Measurements from ENCODE around the gene LSAMP. TPM values are rescaled to one million over a fixed set of nuclear protein-coding genes. Genes with fewer than 3 reads are reported as not detected.

The LSAMP gene
- total RNA-seq, 1 experiment from 2014 or later, result 5.7 TPM

DNA sequence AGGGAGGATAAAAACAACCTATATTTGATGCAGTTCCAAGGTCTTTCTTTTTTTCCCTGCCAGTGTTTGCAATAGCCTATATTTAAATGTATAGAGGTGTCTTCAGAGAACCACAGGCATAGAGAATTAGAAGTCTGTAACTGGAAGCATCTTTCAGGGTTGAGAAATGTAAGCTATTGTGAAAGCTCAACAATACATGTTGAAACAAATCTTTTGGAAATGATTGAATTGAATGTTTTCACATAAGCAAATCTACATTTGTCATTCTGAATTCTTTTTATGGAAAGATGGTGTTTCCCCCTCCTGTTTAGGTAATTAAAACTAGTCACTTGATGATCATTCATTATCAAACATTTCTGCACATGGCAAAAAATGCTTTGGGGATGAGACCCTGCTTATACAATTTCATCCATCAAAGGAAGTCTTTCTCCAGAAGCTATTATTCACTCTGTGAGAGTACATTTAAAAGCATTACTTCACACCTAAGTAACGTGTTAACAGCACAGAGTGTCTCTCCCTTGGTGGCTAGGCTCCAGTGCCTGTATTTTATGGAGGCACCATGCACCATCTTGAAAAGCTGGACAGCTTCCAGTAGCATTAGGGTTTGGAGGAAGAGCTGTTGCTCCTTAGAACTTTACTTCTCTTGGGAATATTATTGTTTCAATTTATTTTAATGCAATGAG, 406.2 kb downstream of the LSAMP start (continued):
- TF ChIP-seq ATF2 (CRISPR knock-in tag; IDR thresholded peaks at IDR 0.05; ENCODE audit: borderline replicate concordance, low read depth), result no peak

DNA sequence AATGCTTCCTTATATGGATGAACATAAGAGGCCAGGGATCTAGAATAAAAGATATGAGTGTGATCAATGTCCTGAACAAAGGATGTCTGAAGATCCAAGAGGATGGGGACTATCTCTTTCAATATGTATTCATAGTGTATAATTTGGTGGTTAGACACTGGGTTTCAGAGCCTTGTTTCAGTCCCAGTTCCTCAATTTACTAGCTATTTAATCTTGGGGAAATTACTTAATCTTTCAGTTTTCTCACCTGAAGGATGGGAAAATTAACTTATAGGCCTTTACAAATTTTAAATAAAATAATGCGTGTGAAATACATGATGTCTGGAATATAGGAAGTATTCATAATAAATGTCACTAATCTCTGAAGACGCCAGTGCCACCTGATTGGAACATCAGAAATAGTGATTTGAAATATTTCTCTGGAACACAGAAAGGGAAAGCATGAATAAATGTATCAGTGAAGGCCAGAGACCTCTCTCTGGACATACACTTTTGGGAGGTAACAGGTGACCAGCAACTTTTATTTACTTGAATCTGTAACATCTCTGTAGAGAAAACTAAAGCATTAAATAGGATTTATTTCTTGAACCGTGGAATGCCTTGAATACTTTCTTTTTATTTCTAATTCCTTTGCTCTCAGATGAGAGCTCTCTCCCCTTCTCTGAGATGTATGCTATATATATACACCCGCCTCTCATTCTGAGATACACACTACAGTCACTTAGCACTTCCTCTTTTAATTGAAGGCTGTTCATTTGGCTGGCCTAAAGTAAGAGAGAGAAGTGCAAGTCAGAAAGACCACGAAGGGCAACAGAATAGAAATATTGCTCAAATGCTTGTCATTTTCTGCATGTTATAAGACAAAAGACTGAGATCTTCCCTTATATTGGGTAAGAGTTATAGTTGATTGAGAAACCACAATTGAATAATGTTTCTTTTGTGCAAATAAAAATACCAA, 407.1 kb downstream of the LSAMP start:
- TF ChIP-seq NFYB (CRISPR knock-in tag; conservative IDR thresholded peaks at IDR 0.05; ENCODE audit: low read depth) (no peak), SMAD3 (CRISPR knock-in tag; IDR thresholded peaks at IDR 0.05; ENCODE audit: borderline replicate concordance) (no peak), SOX15 (CRISPR knock-in tag; IDR thresholded peaks at IDR 0.05) (no peak), NR2C2 (CRISPR knock-in tag; IDR thresholded peaks at IDR 0.05) (no peak)
- TF ChIP-seq, protein P1, sequence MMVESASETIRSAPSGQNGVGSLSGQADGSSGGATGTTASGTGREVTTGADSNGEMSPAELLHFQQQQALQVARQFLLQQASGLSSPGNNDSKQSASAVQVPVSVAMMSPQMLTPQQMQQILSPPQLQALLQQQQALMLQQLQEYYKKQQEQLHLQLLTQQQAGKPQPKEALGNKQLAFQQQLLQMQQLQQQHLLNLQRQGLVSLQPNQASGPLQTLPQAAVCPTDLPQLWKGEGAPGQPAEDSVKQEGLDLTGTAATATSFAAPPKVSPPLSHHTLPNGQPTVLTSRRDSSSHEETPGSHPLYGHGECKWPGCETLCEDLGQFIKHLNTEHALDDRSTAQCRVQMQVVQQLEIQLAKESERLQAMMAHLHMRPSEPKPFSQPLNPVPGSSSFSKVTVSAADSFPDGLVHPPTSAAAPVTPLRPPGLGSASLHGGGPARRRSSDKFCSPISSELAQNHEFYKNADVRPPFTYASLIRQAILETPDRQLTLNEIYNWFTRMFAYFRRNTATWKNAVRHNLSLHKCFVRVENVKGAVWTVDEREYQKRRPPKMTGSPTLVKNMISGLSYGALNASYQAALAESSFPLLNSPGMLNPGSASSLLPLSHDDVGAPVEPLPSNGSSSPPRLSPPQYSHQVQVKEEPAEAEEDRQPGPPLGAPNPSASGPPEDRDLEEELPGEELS (CRISPR knock-in tag; IDR thresholded peaks at IDR 0.05), result no peak
- TF ChIP-seq, protein P2, sequence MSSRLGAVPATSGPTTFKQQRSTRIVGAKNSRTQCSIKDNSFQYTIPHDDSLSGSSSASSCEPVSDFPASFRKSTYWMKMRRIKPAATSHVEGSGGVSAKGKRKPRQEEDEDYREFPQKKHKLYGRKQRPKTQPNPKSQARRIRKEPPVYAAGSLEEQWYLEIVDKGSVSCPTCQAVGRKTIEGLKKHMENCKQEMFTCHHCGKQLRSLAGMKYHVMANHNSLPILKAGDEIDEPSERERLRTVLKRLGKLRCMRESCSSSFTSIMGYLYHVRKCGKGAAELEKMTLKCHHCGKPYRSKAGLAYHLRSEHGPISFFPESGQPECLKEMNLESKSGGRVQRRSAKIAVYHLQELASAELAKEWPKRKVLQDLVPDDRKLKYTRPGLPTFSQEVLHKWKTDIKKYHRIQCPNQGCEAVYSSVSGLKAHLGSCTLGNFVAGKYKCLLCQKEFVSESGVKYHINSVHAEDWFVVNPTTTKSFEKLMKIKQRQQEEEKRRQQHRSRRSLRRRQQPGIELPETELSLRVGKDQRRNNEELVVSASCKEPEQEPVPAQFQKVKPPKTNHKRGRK (CRISPR knock-in tag; IDR thresholded peaks at IDR 0.05; ENCODE audit: borderline replicate concordance), result no peak
- ChIA-PET CTCF (no interaction called here), POLR2A (no interaction called here)
- Mint-ChIP-seq H3K27ac (no peak overlapping the region), H3K27me3 (ENCODE audit: low read depth) (no peaks in the 10 kb centered on the region), H3K9me3 (no peaks in the 10 kb centered on the region), H3K36me3 (no peaks in the 10 kb centered on the region), H3K4me3 (no peak overlapping the region), H3K4me1 (peaks cover 21% of the 10 kb centered on the region)
- DNase-seq (ENCODE audit: low spot score), result no peak
- no peak for ATAC-seq

DNA sequence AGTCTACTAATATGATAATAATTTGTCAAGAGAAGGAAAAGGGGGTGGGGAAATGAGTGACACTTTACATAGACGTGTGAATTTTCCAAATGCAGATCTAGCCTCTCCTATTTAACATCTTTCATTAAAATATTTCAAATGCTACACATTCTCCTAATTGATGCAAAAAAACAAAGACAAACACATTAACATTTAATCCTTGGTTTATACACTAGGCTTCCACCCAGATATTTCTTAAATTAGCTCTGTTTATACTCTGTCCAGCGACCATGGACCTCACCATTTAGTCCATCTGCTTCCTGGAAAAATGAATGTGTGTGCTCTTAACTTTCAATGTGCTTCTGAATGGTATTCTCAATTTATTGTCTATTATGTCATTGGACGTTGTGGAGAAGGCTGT, 409.9 kb downstream of the LSAMP start:
- ATAC-seq, result no peak
- H3K27ac Mint-ChIP-seq, result no peak overlapping the region
- TF ChIP-seq ESRRA (CRISPR knock-in tag; IDR thresholded peaks at IDR 0.05; ENCODE audit: borderline replicate concordance) (no peak), ZNF263 (CRISPR knock-in tag; IDR thresholded peaks at IDR 0.05; ENCODE audit: low read depth) (no peak), AR (CRISPR knock-in tag; IDR thresholded peaks at IDR 0.05) (no peak), PRRX2 (CRISPR knock-in tag; IDR thresholded peaks at IDR 0.05) (no peak), NR1H2 (CRISPR knock-in tag; IDR thresholded peaks at IDR 0.05) (no peak), JUN (CRISPR knock-in tag; IDR thresholded peaks at IDR 0.05) (no peak), ZNF317 (CRISPR knock-in tag; IDR thresholded peaks at IDR 0.05; ENCODE audit: borderline replicate concordance, low read depth) (no peak), NR3C1 (CRISPR knock-in tag; conservative IDR thresholded peaks at IDR 0.05; ENCODE audit: low read depth) (no peak), ATF6 (CRISPR knock-in tag; IDR thresholded peaks at IDR 0.05) (no peak), ELF4 (CRISPR knock-in tag; IDR thresholded peaks at IDR 0.05; ENCODE audit: low read depth) (no peak), GRHL2 (CRISPR knock-in tag; IDR thresholded peaks at IDR 0.05; ENCODE audit: insufficient replicate concordance, severe bottlenecking) (no peak), ZNF121 (CRISPR knock-in tag; IDR thresholded peaks at IDR 0.05) (no peak), NR2C2 (CRISPR knock-in tag; IDR thresholded peaks at IDR 0.05) (no peak), HMGA2 (CRISPR knock-in tag; IDR thresholded peaks at IDR 0.05) (no peak)
- TF ChIP-seq, protein P3, sequence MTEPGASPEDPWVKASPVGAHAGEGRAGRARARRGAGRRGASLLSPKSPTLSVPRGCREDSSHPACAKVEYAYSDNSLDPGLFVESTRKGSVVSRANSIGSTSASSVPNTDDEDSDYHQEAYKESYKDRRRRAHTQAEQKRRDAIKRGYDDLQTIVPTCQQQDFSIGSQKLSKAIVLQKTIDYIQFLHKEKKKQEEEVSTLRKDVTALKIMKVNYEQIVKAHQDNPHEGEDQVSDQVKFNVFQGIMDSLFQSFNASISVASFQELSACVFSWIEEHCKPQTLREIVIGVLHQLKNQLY (CRISPR knock-in tag; IDR thresholded peaks at IDR 0.05), result no peak

More for the DNA sequence above, 409.9 kb downstream of the LSAMP start:
- Mint-ChIP-seq H3K27me3 (ENCODE audit: low read depth) (no peaks in the 10 kb centered on the region), H3K4me1 (peaks cover 29% of the 10 kb centered on the region), H3K9me3 (no peaks in the 10 kb centered on the region), H3K4me3 (no peak overlapping the region), H3K36me3 (no peaks in the 10 kb centered on the region)
- ChIA-PET POLR2A (no interaction called here), CTCF (interaction anchor here (0.5 to 1.7 kb wide), 5 partner anchors 11 to 197 kb away, joined by 3 to 8 read pairs (median 4); no protein-coding TSS in a partner anchor)
- no peak for DNase-seq (ENCODE audit: low spot score)
